ENCODE measurements around the gene TANGO6. TPM values are rescaled to one million over a fixed set of nuclear protein-coding genes. Genes with fewer than 3 reads are reported as not detected.

The TANGO6 gene
- total RNA-seq, 1 donor from 2014 or later, result 21.1 TPM

DNA sequence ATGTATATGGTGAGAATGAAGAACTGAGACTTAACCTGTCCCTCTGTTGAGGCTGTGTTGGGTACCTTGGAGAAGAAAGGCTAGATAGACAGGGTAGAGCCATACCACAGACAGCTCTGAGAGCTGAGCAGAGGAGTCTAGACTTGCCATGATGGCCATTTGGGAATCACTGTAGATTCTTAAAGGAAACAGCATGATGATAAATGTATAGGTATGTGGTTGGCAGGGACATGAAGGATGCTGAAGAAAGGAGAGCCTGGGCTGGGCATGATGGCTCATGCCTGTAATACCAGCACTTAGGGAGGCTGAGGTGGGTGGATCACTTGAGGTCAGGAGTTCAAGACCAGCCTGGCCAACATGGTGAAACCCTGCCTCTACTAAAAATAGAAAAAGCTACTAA is 147.7 kb downstream of the TANGO6 start:
- DNase-seq (ENCODE audit: low read depth, low spot score), result no peak
- H3K4me3 Mint-ChIP-seq, result no peak overlapping the region
- TF ChIP-seq, protein P1, sequence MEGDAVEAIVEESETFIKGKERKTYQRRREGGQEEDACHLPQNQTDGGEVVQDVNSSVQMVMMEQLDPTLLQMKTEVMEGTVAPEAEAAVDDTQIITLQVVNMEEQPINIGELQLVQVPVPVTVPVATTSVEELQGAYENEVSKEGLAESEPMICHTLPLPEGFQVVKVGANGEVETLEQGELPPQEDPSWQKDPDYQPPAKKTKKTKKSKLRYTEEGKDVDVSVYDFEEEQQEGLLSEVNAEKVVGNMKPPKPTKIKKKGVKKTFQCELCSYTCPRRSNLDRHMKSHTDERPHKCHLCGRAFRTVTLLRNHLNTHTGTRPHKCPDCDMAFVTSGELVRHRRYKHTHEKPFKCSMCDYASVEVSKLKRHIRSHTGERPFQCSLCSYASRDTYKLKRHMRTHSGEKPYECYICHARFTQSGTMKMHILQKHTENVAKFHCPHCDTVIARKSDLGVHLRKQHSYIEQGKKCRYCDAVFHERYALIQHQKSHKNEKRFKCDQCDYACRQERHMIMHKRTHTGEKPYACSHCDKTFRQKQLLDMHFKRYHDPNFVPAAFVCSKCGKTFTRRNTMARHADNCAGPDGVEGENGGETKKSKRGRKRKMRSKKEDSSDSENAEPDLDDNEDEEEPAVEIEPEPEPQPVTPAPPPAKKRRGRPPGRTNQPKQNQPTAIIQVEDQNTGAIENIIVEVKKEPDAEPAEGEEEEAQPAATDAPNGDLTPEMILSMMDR (conservative IDR thresholded peaks at IDR 0.05), result no peak
- H3K36me3 Mint-ChIP-seq (ENCODE audit: low read depth), result peaks cover 2% of the 10 kb centered on the region
- H3K4me1 Mint-ChIP-seq, result peaks cover 14% of the 10 kb centered on the region
- no peaks in the 10 kb centered on the region for H3K9me3 Mint-ChIP-seq
- no peaks in the 10 kb centered on the region for H3K27me3 Mint-ChIP-seq (ENCODE audit: low read depth)
- no peak overlapping the region for H3K27ac Mint-ChIP-seq (ENCODE audit: unreplicated experiment)

DNA sequence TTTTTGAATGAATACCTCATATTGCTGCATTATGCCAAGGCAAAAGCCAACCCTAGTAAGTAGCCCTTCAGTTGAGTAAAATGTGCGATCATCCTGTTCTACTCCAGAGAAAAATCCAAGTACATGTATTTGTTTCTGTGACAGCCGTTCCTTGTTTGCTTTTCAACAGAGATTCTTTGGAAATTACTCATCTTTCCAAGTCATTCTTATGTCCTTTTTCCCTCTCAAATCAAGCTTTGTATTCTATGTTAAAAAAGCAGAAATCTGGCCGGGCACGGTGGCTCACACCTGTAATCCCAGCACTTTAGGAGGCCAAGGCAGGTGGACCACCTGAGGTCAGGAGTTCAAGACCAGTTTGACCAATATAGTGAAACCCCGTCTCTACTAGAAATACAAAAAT is 149.2 kb downstream of the TANGO6 start:
- peaks cover 13% of the 10 kb centered on the region for H3K4me1 Mint-ChIP-seq
- peaks cover 4% of the 10 kb centered on the region for H3K36me3 Mint-ChIP-seq (ENCODE audit: low read depth)
- H3K27ac Mint-ChIP-seq (ENCODE audit: unreplicated experiment), result no peak overlapping the region
- DNase-seq (ENCODE audit: low read depth, low spot score), result no peak
- no peaks in the 10 kb centered on the region for H3K27me3 Mint-ChIP-seq (ENCODE audit: low read depth)
- no peak overlapping the region for H3K4me3 Mint-ChIP-seq
- peaks cover 3% of the 10 kb centered on the region for H3K9me3 Mint-ChIP-seq
- TF ChIP-seq, protein P1 (conservative IDR thresholded peaks at IDR 0.05), result no peak

DNA sequence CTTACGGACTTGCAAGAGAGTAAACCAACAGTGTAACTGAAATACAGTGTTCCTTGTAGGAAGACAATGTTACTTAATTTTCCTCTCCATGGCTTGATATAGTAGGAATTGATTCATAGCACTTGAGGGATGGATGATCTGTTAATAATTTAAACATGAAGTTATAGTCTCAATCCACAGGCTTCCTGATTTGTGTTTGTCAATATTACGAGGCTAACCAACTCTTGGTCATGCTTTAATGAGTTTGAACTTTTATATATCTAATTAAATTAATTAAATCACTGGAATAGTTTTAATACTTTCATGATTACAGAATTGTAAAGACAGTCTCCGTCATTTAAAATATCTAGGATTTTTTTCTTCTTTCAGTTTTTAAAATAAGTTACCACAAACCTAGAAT is 150.1 kb downstream of the TANGO6 start:
- no peak overlapping the region for H3K27ac Mint-ChIP-seq (ENCODE audit: unreplicated experiment)
- H3K27me3 Mint-ChIP-seq (ENCODE audit: low read depth), result no peaks in the 10 kb centered on the region
- peaks cover 4% of the 10 kb centered on the region for H3K36me3 Mint-ChIP-seq (ENCODE audit: low read depth)
- DNase-seq (ENCODE audit: low read depth, low spot score), result no peak
- H3K9me3 Mint-ChIP-seq, result peaks cover 3% of the 10 kb centered on the region
- TF ChIP-seq, protein P1 (conservative IDR thresholded peaks at IDR 0.05), result no peak
- H3K4me1 Mint-ChIP-seq, result peaks cover 4% of the 10 kb centered on the region
- no peak overlapping the region for H3K4me3 Mint-ChIP-seq

DNA sequence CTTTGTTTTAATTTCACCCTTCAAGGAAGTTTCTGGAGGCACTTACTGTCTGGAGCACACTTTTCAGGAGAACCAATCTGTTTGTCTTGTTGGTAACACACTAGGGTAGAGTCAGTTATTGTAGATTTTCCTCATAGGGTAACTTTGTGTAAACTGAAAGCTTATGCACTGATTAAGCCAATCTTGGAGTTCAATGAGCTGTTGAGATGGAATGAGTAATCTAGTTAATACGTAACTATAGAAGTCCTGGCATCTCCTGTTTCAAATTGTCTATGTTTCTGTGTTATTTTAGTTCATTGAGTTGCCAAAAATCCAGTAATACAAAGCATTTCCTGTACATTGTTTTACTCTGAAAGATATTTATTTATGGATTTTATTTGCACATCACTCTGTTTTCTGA is 150.6 kb downstream of the TANGO6 start:
- Mint-ChIP-seq H3K27ac (ENCODE audit: unreplicated experiment) (no peak overlapping the region), H3K36me3 (ENCODE audit: low read depth) (peaks cover 4% of the 10 kb centered on the region), H3K27me3 (ENCODE audit: low read depth) (no peaks in the 10 kb centered on the region), H3K4me1 (peaks cover 4% of the 10 kb centered on the region), H3K4me3 (no peak overlapping the region), H3K9me3 (peaks cover 3% of the 10 kb centered on the region)
- no peak for DNase-seq (ENCODE audit: low read depth, low spot score)
- TF ChIP-seq, protein P1 (conservative IDR thresholded peaks at IDR 0.05), result no peak

DNA sequence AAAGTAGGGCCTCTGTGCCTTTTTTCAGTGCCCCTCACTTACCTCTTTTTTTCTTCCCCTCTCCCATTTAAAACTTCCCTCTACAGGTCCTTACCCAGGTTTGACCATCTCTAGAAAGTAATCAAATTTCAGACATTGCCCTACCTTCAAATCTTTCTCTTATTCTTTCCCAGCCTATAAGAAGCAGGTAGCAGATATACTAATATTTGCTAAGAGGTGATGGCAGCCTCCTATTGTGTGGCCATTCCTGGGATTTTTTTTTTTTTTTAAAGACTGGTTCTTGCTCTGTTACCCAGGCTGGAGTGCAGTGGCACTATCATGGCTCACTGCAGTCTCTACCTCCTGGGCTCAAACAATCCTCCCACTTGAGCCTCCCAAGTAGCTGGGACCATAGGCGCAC is 151.0 kb downstream of the TANGO6 start:
- Mint-ChIP-seq H3K9me3 (peaks cover 3% of the 10 kb centered on the region), H3K4me1 (peaks cover 4% of the 10 kb centered on the region), H3K36me3 (ENCODE audit: low read depth) (peaks cover 4% of the 10 kb centered on the region), H3K27me3 (ENCODE audit: low read depth) (no peaks in the 10 kb centered on the region), H3K4me3 (no peak overlapping the region), H3K27ac (ENCODE audit: unreplicated experiment) (no peak overlapping the region)
- no peak for DNase-seq (ENCODE audit: low read depth, low spot score)
- TF ChIP-seq, protein P1 (conservative IDR thresholded peaks at IDR 0.05), result no peak

Measured in neural crest cell (in vitro differentiated cells).